ENCODE results near the gene HAPLN1. TPM values are rescaled to one million over a fixed set of nuclear protein-coding genes. Genes with fewer than 3 reads are reported as not detected.

Gene HAPLN1
- total and polyA plus RNA-seq, 7 donors: not detected

DNA sequence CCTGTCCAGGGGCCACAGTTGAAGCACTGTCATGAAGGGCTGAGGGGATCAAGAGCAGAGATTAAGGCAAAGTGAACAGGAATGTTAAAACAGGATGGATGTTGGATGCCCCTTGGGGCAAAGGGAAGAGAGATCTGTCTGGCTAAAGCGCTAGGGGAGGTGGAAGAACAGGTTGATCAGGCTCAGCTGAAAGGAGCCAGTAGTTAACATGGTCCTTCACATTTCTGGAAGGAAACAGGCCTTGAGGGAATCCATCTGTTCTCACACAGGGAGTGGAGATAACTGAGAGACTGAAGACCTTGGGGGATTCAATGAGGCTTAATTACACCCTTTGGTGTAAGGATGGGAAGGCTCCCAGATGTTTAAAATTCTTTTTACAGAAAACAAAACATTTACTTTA lies 5.8 kb downstream of the HAPLN1 start:
- intact Hi-C loops (cut with DNase I): no loop called here
- no peak for DNase-seq
- no peak overlapping the region for H3K27ac ChIP-seq
- peaks cover 0 to 2% (median 1%) of the 10 kb centered on the region in 3 donors for H3K27me3 ChIP-seq (ENCODE audit: insufficient read depth in 3 of 3, low read length in 2 of 3)
- H3K9me3 ChIP-seq: no peaks in the 10 kb centered on the region
- TF ChIP-seq, protein P1, sequence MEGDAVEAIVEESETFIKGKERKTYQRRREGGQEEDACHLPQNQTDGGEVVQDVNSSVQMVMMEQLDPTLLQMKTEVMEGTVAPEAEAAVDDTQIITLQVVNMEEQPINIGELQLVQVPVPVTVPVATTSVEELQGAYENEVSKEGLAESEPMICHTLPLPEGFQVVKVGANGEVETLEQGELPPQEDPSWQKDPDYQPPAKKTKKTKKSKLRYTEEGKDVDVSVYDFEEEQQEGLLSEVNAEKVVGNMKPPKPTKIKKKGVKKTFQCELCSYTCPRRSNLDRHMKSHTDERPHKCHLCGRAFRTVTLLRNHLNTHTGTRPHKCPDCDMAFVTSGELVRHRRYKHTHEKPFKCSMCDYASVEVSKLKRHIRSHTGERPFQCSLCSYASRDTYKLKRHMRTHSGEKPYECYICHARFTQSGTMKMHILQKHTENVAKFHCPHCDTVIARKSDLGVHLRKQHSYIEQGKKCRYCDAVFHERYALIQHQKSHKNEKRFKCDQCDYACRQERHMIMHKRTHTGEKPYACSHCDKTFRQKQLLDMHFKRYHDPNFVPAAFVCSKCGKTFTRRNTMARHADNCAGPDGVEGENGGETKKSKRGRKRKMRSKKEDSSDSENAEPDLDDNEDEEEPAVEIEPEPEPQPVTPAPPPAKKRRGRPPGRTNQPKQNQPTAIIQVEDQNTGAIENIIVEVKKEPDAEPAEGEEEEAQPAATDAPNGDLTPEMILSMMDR (IDR thresholded peaks at IDR 0.05): no peak
- no peaks in the 10 kb centered on the region for H3K4me1 ChIP-seq
- no peak for ATAC-seq
- no peak overlapping the region for H3K4me3 ChIP-seq
- WGBS, 3 donors: 68 to 81% (median 81%) methylated on average over 1 of the region's 1 CpG
- H3K36me3 ChIP-seq (ENCODE audit: insufficient read depth in 1 of 2, low read depth in 1 of 2): no peaks in the 10 kb centered on the region

DNA sequence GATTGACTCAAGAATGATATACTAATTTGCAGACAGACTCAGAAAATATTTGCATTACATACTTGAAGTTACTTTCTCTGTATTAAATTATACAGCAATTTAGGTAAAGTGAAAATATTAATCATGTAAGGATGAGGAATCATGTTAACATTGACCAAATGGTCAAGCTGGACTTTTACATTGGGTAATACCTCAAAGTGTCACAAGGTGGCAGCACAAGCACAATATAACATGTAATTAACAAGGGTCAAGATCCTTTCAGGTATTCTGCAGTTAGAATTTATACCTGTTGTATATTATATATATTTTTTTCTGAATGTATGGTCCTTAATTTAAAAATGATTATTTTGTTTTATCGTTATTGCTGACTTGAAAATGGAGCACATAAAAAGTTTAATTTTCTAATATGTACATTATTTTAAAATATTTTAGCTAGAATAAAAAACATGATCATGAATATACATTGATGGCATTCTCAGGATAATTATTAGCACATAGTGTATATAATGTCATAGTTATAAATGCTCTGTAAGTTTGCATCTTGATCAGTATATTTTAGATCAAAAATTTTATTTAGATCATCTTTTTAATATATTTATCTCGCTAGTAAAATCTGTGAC lies 8.6 kb downstream of the HAPLN1 start:
- Histone ChIP-seq H3K4me3 (no peak overlapping the region), H3K27ac (no peak overlapping the region), H3K4me1 (no peaks in the 10 kb centered on the region), H3K27me3 (ENCODE audit: insufficient read depth in 3 of 3, low read length in 2 of 3) (peaks cover 0 to 3% (median 0%) of the 10 kb centered on the region in 3 donors), H3K36me3 (ENCODE audit: insufficient read depth in 1 of 2, low read depth in 1 of 2) (no peaks in the 10 kb centered on the region), H3K9me3 (no peaks in the 10 kb centered on the region)
- TF ChIP-seq, protein P1 (IDR thresholded peaks at IDR 0.05): peak; percentile 70
- DNase-seq (no peak), ATAC-seq (peak in 1 of 4 donors; percentile 56)
- intact Hi-C loops (cut with DNase I): no loop called here
- WGBS, 3 donors: 51 to 57% (median 52%) methylated on average over 2 of the region's 2 CpGs

DNA sequence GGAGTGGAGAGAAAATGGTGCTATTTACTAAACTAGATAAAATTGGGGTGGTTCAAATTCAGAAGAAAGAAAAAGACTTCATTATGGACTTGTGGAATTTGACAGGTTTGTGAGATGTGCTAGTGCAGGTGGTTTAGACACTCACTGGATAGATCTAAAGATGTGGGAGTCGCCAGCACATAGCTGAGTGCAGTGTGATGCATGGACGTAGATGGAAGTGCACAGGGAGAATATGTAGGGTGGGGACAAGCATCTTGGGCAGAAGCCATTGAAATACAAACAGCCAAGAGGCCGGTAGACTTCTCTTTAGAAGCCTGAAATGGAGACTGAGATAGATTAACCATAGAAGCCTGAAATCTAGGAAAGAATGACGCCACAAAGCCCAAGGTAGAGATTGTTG lies 10.7 kb downstream of the HAPLN1 start:
- intact Hi-C loops (cut with DNase I): no loop called here
- TF ChIP-seq, protein P1 (IDR thresholded peaks at IDR 0.05): no peak
- DNase-seq (no peak), ATAC-seq (no peak)
- peaks cover 2% of the 10 kb centered on the region for H3K9me3 ChIP-seq
- H3K36me3 ChIP-seq (ENCODE audit: insufficient read depth in 1 of 2, low read depth in 1 of 2): no peaks in the 10 kb centered on the region
- H3K4me1 ChIP-seq: no peaks in the 10 kb centered on the region
- H3K4me3 ChIP-seq: no peak overlapping the region
- 44 to 58% (median 45%) methylated on average over 4 of the region's 4 CpGs for WGBS, 3 donors
- peaks cover 0 to 3% (median 0%) of the 10 kb centered on the region in 3 donors for H3K27me3 ChIP-seq (ENCODE audit: insufficient read depth in 3 of 3, low read length in 2 of 3)
- no peak overlapping the region for H3K27ac ChIP-seq

DNA sequence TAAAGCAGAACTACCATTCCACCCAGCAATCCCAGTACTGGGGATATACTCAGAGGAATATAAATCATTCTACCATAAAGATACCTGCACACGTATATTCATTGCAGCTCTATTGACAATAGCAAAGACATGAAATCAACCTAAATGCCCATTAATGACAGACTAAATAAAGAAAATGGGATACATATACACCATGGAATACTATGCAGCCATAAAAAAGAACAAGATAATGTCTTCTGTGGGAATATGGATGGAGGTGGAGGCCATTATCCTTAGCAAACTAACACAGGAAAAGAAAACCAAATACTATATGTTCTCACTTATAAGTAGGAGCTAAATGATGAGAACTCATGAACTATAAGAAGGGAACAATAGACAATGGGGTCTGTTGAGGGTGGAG lies 12.5 kb downstream of the HAPLN1 start:
- Histone ChIP-seq H3K9me3 (peaks cover 4% of the 10 kb centered on the region), H3K27me3 (ENCODE audit: insufficient read depth in 3 of 3, low read length in 2 of 3) (peaks cover 0 to 3% (median 0%) of the 10 kb centered on the region in 3 donors), H3K36me3 (ENCODE audit: insufficient read depth in 1 of 2, low read depth in 1 of 2) (no peaks in the 10 kb centered on the region), H3K27ac (no peak overlapping the region), H3K4me1 (no peaks in the 10 kb centered on the region), H3K4me3 (no peak overlapping the region)
- 92 to 99% (median 95%) methylated on average over 1 of the region's 1 CpG for WGBS, 3 donors
- intact Hi-C loops (cut with DNase I): no loop called here
- TF ChIP-seq, protein P1 (IDR thresholded peaks at IDR 0.05): no peak
- DNase-seq: no peak
- no peak for ATAC-seq

DNA sequence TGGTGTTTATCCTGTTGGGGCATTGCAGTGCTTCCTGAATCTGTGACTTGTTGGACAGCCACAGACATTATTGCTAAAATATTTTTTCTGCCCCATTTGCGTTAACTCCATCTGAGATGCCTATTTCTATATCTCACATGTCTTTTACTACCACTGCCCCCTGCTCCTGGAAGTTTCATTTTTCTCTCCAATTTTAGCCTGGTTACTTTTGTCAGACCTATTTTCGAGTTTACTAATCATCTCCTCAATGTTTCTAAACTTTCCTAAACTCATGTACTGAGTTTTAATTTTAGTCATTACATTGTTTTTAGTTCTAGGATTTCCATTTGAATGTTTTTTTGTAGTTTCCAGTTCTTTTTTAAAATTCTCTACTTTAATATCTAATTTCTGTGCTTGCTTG lies 17.6 kb downstream of the HAPLN1 start:
- intact Hi-C loops (cut with DNase I): no loop called here
- no peaks in the 10 kb centered on the region for H3K4me1 ChIP-seq
- no peaks in the 10 kb centered on the region for H3K36me3 ChIP-seq (ENCODE audit: insufficient read depth in 1 of 2, low read depth in 1 of 2)
- no peak for DNase-seq
- whole genome bisulfite sequencing, 3 donors: 72 to 75% (median 75%) methylated on average over 2 of the region's 2 CpGs
- no peak overlapping the region for H3K27ac ChIP-seq
- no peak overlapping the region for H3K4me3 ChIP-seq
- TF ChIP-seq, protein P1 (IDR thresholded peaks at IDR 0.05): no peak
- H3K27me3 ChIP-seq (ENCODE audit: insufficient read depth in 3 of 3, low read length in 2 of 3): no peaks in the 10 kb centered on the region
- peaks cover 4% of the 10 kb centered on the region for H3K9me3 ChIP-seq
- ATAC-seq: no peak
